ENCODE data around the gene PRODH. TPM values are rescaled to one million over a fixed set of nuclear protein-coding genes. Genes with fewer than 3 reads are reported as not detected.
"Not testable (repeated sequence)": the region's sequence is repeated elsewhere in the genome, so short reads cannot be mapped to it uniquely, and the experiment has no call there.

Gene PRODH
- total and polyA plus RNA-seq, 5 donors: 0.75 to 9.7 (median 3.1) TPM

DNA sequence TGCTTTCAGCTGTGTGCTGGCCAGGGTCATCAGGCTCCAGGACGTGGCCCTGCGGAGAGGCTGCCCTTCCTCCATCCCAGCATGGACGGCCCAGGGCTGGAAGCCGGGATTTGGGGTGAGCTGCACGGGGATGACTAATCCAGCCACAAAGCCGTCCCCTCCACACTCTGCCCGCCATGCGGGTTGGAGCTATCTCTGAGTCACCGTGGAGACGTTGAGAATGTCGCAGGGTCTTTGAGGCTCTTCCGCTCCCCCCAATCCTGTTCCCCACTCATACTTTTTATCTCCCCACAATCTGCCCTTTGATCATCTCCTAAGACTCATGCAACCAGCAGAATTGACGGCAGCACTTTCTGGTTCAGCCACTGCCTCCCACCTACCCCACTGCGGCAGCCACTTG lies 22.6 kb upstream of the PRODH start:
- intact Hi-C loops (cut with DNase I); ATAC-seq; H3K4me1 ChIP-seq (ENCODE audit: control insufficient read depth, insufficient read depth, low read length); H3K27me3 ChIP-seq (ENCODE audit: control insufficient read depth, insufficient read depth); H3K9me3 ChIP-seq (ENCODE audit: control insufficient read depth, low read length); H3K4me3 ChIP-seq (ENCODE audit: low read length); H3K27ac ChIP-seq (ENCODE audit: low read length): not testable (repeated sequence)
- 61% methylated on average over 14 of the region's 14 CpGs for WGBS
- peak in 1 of 3 donors; percentile 20 for DNase-seq

DNA sequence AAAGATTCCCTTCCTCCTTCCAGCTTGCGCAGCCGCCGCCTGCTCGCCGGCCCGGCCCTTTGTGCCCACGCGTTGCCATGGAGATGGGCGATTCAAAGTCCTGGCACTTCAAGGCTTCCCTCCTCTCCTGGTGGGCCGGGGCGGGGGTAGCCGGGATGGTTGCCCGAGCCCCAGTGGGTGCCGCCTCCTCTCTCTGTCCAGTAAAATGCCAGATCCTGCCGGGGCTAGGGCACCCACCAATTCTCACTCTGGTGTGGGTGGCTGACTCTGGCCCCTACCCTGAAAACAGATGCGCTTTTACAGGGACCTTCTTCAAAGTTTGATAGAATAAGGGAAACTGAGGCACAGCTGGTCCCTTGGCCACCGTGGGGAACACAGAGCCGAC lies 22.2 kb upstream of the PRODH start:
- H3K4me3 ChIP-seq (ENCODE audit: low read length); H3K27ac ChIP-seq (ENCODE audit: low read length); H3K9me3 ChIP-seq (ENCODE audit: control insufficient read depth, low read length); intact Hi-C loops (cut with DNase I); H3K27me3 ChIP-seq (ENCODE audit: control insufficient read depth, insufficient read depth); H3K4me1 ChIP-seq (ENCODE audit: control insufficient read depth, insufficient read depth, low read length); ATAC-seq: not testable (repeated sequence)
- WGBS: 77% methylated on average over 17 of the region's 18 CpGs
- DNase-seq: peak in 1 of 3 donors; percentile 23

GRCh38 chr22:18957621-18958320 lies 21.7 kb upstream of the PRODH start:
- H3K27me3 ChIP-seq (ENCODE audit: control insufficient read depth, insufficient read depth); H3K4me1 ChIP-seq (ENCODE audit: control insufficient read depth, insufficient read depth, low read length); H3K4me3 ChIP-seq (ENCODE audit: low read length); H3K27ac ChIP-seq (ENCODE audit: low read length); intact Hi-C loops (cut with DNase I); H3K9me3 ChIP-seq (ENCODE audit: control insufficient read depth, low read length); ATAC-seq: not testable (repeated sequence)
- WGBS: 72% methylated on average over 15 of the region's 18 CpGs
- DNase-seq: peak in 2 of 3 donors; percentile 29 to 49

DNA sequence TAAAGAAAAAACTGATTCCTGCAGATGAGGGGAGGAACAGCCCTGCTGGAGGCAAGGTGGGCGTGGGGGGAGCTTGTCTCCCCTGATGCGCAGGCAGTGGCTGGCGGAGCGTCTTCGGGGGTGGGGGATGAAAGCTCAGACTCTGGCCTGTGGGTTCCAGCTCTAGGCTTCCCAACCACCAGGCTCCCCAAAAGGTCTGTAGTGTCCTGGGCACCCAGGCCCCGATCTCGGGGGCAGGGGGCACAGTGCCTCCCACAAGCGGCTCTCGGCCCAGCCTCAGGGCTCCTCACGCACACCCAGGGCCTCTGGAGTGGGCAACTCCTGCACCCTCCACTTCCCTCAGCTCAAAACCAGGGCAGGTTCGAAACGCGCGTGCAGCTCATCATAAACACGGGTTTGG lies 20.9 kb upstream of the PRODH start:
- ATAC-seq; H3K4me1 ChIP-seq (ENCODE audit: control insufficient read depth, insufficient read depth, low read length); H3K27ac ChIP-seq (ENCODE audit: low read length); intact Hi-C loops (cut with DNase I); H3K27me3 ChIP-seq (ENCODE audit: control insufficient read depth, insufficient read depth); H3K9me3 ChIP-seq (ENCODE audit: control insufficient read depth, low read length); H3K4me3 ChIP-seq (ENCODE audit: low read length): not testable (repeated sequence)
- 69% methylated on average over 15 of the region's 15 CpGs for WGBS
- DNase-seq: peak in 1 of 3 donors; percentile 7

DNA sequence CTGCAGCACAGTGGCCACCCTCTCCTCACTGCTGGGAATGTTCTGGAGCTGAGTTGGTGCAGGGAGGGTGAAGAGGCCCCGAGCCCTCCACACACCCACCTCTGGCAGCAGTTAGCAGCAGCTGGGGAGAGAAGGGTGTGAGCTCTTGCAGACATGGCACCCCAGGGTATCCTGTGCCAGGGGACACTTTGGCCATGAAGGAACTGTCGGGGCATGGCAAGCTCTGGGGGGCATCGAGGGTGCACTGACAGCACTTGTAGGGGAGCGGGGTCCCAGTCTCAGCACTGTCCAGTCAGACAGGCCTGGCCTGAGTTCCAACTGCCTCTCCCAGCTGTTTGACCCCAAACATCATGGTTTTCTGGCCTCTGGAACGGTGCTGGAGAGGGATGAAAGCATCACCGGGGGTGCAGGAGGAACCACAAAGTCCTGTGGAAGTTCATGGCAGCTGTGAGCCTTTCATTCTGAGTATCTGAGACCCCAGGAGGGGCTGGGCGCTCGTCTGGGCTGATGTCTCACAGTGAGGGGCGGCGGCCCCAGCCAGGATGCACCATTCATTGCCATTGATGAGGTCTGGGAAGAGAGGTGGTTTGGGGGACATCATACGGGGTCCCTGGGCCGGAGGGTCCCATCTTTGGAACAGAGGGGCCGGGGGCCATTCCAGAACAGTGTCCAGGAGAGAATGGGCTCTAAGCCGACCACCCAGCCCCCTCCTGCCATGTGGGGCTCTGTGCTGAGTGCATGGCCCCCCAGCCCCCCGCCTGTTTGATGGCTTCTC lies 20.2 kb upstream of the PRODH start:
- H3K27me3 ChIP-seq (ENCODE audit: control insufficient read depth, insufficient read depth); H3K4me3 ChIP-seq (ENCODE audit: low read length); ATAC-seq; intact Hi-C loops (cut with DNase I); H3K9me3 ChIP-seq (ENCODE audit: control insufficient read depth, low read length); H3K27ac ChIP-seq (ENCODE audit: low read length); H3K4me1 ChIP-seq (ENCODE audit: control insufficient read depth, insufficient read depth, low read length): not testable (repeated sequence)
- 67% methylated on average over 15 of the region's 15 CpGs for WGBS
- peak; percentile 5 to 26 (median 24) for DNase-seq

- no peaks in the 10 kb centered on the region for H3K9me3 ChIP-seq (ENCODE audit: control insufficient read depth, low read length)
- no peaks in the 10 kb centered on the region for H3K27me3 ChIP-seq (ENCODE audit: control insufficient read depth, insufficient read depth)
- WGBS: 90% methylated on average over 10 of the region's 10 CpGs
- H3K4me3 ChIP-seq (ENCODE audit: low read length): no peak overlapping the region
- no peak overlapping the region for H3K27ac ChIP-seq (ENCODE audit: low read length)
- H3K4me1 ChIP-seq (ENCODE audit: control insufficient read depth, insufficient read depth, low read length): no peaks in the 10 kb centered on the region
- no peak for ATAC-seq
- intact Hi-C loops (cut with DNase I): no loop called here
- peak; percentile 6 to 23 (median 16) for DNase-seq
Observed at GRCh38 chr22:18955696-18956095, 19.6 kb upstream of the PRODH start.

DNA sequence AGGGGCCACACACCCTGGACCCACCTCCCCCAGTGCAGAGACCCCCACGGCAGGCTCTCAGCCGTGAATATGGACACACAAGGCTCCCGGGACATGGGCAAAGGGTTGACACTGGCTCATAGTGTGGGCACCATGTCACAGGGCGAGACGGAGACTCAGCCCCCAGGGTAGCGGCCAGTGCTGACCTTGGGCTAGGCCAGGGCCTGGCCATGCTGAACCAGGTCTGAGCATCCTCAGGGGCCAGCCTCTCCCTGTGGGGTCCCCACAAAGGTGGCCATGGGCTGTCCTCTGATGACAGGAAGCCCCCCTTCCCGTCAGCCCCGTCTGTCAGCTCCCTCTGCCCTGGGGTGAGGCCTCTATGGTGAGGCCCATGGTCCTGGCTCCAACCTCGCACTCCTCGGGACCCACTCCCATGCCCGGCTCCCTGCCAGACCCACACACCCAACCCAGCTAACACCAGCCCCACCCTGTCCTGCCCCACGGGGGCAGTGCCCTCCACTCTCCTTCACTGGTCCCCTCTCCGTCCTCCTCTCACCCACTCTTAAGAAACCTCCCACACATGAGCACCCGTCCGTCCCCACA lies 19.0 kb upstream of the PRODH start:
- Histone ChIP-seq H3K27ac (ENCODE audit: low read length) (no peak overlapping the region), H3K27me3 (ENCODE audit: control insufficient read depth, insufficient read depth) (no peaks in the 10 kb centered on the region), H3K4me1 (ENCODE audit: control insufficient read depth, insufficient read depth, low read length) (no peaks in the 10 kb centered on the region), H3K9me3 (ENCODE audit: control insufficient read depth, low read length) (no peaks in the 10 kb centered on the region), H3K4me3 (ENCODE audit: low read length) (no peak overlapping the region)
- ATAC-seq (peak in 1 of 2 donors; percentile 6), DNase-seq (peak; percentile 10 to 38 (median 37))
- 81% methylated on average over 15 of the region's 15 CpGs for WGBS
- intact Hi-C loops (cut with DNase I): no loop called here

- H3K4me1 ChIP-seq (ENCODE audit: control insufficient read depth, insufficient read depth, low read length); H3K27me3 ChIP-seq (ENCODE audit: control insufficient read depth, insufficient read depth); H3K4me3 ChIP-seq (ENCODE audit: low read length); H3K9me3 ChIP-seq (ENCODE audit: control insufficient read depth, low read length); intact Hi-C loops (cut with DNase I); H3K27ac ChIP-seq (ENCODE audit: low read length): not testable (repeated sequence)
- peak; percentile 50 to 87 (median 81) for DNase-seq
- WGBS: 22% methylated on average over 14 of the region's 14 CpGs
- ATAC-seq: peak; percentile 79 to 83
Observed at GRCh38 chr22:18954303-18954989, 18.4 kb upstream of the PRODH start.

DNA sequence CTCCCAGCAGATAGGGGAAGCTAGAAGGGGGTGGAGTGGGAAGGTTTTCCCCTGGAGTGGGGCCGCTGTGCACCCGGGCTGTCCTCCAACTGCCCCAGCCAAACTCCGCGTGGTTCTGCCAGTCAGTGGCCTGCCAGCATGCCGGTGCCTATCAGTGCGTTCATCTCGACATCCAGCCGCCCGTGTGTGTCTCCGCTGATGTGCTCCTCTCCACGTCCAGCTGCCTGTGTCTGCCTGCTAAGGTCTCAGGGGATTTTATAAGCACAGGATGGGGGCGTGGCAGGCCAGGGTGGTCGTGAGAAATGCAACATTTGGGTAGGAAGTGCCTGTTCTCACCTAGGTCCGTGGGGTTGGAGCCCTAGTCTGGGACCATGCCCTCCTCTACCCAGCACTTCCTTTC lies 17.0 kb upstream of the PRODH start:
- H3K9me3 ChIP-seq (ENCODE audit: control insufficient read depth, low read length); H3K4me3 ChIP-seq (ENCODE audit: low read length); H3K4me1 ChIP-seq (ENCODE audit: control insufficient read depth, insufficient read depth, low read length); H3K27ac ChIP-seq (ENCODE audit: low read length); intact Hi-C loops (cut with DNase I); ATAC-seq; H3K27me3 ChIP-seq (ENCODE audit: control insufficient read depth, insufficient read depth): not testable (repeated sequence)
- DNase-seq: peak; percentile 7 to 30 (median 22)
- 49% methylated on average over 13 of the region's 14 CpGs for WGBS

- peak in 1 of 3 donors; percentile 25 for DNase-seq
- intact Hi-C loops (cut with DNase I): no loop called here
- no peak for ATAC-seq
- H3K27me3 ChIP-seq (ENCODE audit: control insufficient read depth, insufficient read depth): no peaks in the 10 kb centered on the region
- WGBS: 64% methylated on average over 6 of the region's 6 CpGs
- no peaks in the 10 kb centered on the region for H3K9me3 ChIP-seq (ENCODE audit: control insufficient read depth, low read length)
- no peak overlapping the region for H3K27ac ChIP-seq (ENCODE audit: low read length)
- H3K4me3 ChIP-seq (ENCODE audit: low read length): no peak overlapping the region
- H3K4me1 ChIP-seq (ENCODE audit: control insufficient read depth, insufficient read depth, low read length): no peaks in the 10 kb centered on the region
Observed at GRCh38 chr22:18952022-18952421, 15.9 kb upstream of the PRODH start.

DNA sequence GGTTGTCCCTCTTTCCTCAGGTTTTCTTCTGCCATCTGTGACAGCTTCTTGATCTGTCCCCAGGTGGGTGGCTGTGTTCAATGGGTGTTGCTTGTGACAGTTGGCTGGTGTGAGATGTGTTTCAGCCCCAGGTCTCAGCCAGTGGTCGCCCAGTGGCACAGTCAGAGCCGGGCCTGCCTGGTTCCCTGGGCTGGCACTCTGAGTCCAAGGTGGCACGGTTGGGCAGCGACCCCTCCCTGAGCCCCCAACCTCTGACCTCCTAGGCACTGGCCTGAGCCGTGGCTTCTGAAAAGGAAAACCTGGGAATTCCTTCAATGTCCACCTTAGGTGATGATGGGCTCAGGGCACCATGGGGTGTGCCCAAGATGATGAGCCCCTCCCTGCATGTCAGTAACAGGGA lies 14.0 kb upstream of the PRODH start:
- ATAC-seq (no peak), DNase-seq (peak in 2 of 3 donors; percentile 21 to 23)
- no peaks in the 10 kb centered on the region for H3K9me3 ChIP-seq (ENCODE audit: control insufficient read depth, low read length)
- H3K4me1 ChIP-seq (ENCODE audit: control insufficient read depth, insufficient read depth, low read length): no peaks in the 10 kb centered on the region
- no peak overlapping the region for H3K27ac ChIP-seq (ENCODE audit: low read length)
- H3K27me3 ChIP-seq (ENCODE audit: control insufficient read depth, insufficient read depth): no peaks in the 10 kb centered on the region
- H3K4me3 ChIP-seq (ENCODE audit: low read length): no peak overlapping the region
- 75% methylated on average over 5 of the region's 5 CpGs for WGBS
- intact Hi-C loops (cut with DNase I): no loop called here

Measured in right cardiac atrium (tissue), 5 donors.